IPS-NIHi7 (cell line): Measurements from ENCODE around the gene RPL5.

Source experiments
- DNase-seq: peaks from one replicate; pipeline ENCODE4 v3.0.0; 2012; ENCODE audit warnings: mixed read lengths; ENCODE audit errors: extremely low spot score

Gene RPL5

GRCh38 chr1:92855236-92855635, 23.4 kb downstream of the RPL5 start:
- DNase-seq: no peak

GRCh38 chr1:92857817-92858216, 26.0 kb downstream of the RPL5 start:
- no peak for DNase-seq

DNA sequence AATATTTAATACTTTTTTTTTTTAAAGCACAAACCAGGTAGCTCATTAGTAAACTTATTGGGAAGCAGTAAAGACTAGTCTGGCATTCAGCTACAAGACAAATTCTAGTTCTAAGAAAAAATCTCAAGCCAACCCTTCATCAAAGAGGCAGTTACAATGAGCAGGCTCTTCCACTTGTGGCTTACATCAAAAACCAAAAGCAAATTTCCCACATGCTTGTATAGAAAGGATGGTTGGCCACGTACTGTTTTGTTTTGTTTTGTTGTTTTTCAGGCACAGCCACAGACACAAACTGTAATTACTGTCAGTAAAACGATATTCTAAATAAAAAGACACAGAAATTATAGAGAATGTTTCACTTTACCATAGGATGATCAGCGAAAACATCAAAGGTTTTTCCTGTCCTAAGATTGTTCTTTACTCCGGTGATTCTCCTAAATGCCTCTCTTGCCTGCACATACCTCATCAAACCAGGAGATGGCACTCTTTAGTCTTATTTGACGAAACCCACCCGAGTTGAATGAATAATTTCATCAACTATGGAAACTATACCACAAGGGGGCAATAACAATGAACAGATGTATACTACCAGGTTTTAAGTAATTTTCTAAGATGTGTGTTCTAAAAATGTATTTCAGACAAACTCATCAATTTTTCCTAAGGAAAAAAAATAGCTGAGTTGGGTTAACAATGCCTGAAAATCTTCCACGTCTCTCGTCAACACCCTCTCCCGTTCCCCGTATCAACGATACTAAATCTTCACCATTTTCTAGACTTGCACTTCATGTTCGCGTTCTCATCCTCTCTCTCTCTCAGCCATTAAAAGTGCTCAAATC, 26.9 kb downstream of the RPL5 start:
- DNase-seq: peak; percentile 73

DNA sequence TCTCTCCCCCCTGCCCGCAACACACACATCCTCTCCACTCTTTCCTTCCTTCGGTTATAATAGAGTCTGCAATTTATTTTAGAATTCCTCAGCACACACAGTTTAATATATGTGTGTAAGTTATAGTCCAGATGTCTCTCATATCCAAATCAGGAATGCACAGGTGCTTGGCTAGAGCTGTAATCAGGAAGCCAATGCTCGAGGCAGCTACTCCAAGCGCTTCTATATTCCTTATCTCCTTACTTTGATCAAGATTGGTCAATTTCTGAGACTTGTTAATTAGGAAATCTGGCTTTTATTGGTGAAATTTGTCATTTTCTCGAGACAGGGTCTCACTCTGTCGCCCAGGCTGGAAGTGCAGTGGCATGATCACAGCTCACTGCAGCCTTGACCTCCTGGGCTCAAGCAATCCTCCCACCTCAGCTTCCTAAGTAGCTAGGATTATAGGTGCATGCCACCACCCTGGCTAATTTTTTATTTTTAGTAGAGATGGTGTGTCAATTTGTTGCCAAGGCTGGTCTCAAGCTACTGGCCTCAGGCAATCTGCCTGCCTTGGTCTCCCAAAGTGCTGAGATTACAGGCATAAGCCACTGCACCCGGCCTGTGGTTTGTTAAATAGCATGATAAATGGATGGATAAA, 27.7 kb downstream of the RPL5 start:
- DNase-seq: no peak

GRCh38 chr1:92862605-92863004, 30.8 kb downstream of the RPL5 start:
- no peak for DNase-seq

- DNase-seq: no peak
Observed at GRCh38 chr1:92864131-92864530, 32.3 kb downstream of the RPL5 start.

DNA sequence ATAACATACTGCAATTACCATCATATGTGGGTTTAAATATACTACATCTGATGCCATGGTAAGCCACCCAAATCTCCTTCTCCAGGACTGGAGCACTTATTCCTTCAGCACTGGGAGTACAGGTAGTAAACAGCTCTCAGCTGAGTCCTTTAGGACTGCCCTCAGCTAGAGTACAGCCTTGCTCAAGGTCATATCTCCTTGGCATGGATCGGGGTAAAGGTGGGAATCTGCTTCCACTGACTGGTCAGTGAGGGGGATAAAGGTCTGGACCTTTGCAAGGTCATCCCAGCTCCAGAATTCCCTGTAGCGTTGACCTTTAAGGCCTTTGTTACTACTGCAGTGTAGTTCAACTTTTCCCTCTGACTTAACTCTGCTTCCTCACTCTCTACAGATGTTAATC, 38.8 kb downstream of the RPL5 start:
- DNase-seq: no peak

DNA sequence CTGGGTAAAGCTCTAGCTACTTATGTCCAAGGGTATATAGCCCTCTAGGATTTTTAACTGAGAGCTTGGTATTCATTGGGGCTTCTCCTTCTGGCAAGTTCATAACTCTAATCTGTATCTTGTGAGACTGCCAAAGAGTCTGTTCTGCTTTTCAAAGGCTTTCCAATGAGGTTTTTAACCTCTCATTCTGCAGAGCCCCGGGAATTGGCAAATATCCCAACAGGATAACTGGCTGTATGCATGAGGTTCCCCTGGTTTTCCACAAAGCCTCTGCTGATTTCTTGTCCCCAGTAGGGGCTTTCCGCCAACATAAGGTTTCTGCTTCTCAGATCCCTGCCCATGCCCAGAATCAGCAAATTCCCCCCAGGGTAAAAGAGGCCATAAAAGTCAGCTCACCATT, 40.9 kb downstream of the RPL5 start:
- no peak for DNase-seq

- no peak for DNase-seq
Observed at GRCh38 chr1:92874987-92875386, 43.1 kb downstream of the RPL5 start.

- no peak for DNase-seq
Observed at GRCh38 chr1:92876351-92876750, 44.5 kb downstream of the RPL5 start.

DNA sequence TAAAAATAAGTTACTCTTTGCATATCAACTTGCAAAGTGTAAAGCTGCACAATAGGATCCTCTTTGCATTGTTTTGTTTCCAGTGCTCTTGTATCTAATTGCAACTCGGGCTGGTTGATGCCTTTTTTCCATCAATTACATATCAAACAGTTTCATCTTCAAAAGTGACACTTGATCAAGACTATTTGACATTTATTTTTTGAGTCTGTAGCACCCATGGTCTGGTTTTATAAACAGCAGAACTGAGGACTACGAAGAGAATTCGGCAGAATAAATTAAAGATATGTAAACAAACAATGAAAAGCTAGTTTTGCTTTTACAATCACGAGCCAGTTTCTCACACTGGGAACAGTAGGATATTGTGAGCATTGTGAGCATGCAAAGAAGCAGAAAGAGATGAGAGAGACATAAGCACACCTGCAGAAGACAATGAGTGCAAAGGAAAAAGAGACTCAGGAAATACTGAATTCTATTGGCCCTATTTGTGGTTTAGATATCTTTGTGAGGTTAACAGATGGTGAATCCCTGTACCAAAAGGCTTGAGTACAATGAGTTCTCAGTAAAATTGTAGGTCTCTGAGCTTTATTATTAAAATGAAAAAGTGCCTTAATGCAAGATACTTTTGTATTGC, 45.4 kb downstream of the RPL5 start:
- no peak for DNase-seq

- no peak for DNase-seq
Observed at GRCh38 chr1:92877792-92878191, 46.0 kb downstream of the RPL5 start.

DNA sequence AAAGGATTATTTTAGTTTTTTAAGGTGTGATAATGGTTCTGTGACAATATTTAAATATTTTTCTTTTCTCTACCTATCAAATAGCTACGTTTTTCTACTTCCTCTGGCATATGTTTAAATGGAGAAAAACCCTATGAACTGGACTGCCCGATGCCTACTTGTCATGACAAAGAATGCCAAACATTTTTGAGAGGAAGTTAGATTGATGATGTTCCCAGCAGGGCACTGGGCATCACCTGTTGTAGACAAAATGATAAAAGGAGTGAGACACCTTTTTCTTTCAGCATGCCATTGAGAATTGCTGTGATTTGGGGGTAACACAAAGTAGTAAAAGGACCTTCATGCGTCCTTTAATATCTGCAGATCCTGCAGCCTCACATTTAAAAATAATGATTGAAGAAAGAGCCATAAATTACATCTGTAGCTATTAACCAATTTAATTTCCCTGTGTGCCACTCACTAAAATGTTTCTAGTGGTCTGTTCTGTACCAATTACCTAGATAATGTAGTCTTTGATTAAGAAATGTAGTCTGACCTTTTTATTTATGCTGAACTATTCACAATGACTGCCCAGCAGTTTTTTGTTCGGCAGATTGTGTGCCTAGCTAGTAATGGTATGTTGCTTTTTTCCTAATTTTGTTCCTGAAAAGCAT, 47.6 kb downstream of the RPL5 start:
- DNase-seq: no peak

GRCh38 chr1:92881391-92881790, 49.6 kb downstream of the RPL5 start:
- DNase-seq: no peak

GRCh38 chr1:92882819-92883218, 51.0 kb downstream of the RPL5 start:
- DNase-seq: no peak

- no peak for DNase-seq
Observed at GRCh38 chr1:92883297-92883696, 51.5 kb downstream of the RPL5 start.

- no peak for DNase-seq
Observed at GRCh38 chr1:92884195-92884594, 52.4 kb downstream of the RPL5 start.

DNA sequence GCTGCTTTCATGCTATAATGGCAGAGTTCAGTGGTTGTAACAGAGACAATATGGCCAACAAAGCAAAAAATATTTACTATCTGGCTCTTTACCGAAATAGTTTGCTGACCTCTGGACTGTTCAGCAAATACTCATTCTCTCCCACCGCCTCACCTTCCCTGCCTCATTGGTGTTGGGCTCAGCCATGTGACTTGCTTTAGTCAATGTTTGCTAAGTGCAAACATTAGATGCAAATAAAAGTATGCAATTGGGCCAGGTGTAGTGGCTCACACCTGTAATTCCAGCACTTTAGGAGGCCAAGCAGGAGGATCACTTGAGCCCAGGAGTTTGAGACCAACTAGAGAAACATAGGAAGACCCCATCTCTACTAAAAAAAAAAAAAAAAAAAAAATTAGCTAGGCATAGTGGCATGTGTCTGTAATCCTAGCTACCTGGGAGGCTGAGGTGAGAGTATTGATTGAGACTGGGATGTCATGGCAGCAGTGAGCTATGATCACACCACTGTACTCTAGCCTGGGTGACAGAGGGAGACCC, 55.1 kb downstream of the RPL5 start:
- DNase-seq: no peak

GRCh38 chr1:92887465-92887864, 55.6 kb downstream of the RPL5 start:
- no peak for DNase-seq
